H9 (cell line): ENCODE data around the gene ROR1. TPM values are rescaled to one million over a fixed set of nuclear protein-coding genes. Genes with fewer than 3 reads are reported as not detected.

Experiments
- DNase-seq: peaks from one replicate; pipeline ENCODE4 v3.0.0-alpha.2; 2017
- H2AFZ ChIP-seq: one replicate; pipeline ENCODE4 v1.6.1; 2013; ENCODE audit warnings: mild to moderate bottlenecking, low read length, control low read depth, moderate library complexity
- H2AK5ac ChIP-seq: 2 replicates; pipeline ENCODE4 v1.6.1; 2013; ENCODE audit warnings: low read length, control low read depth, mixed read lengths; ENCODE audit not compliant: insufficient read length
- H2BK120ac ChIP-seq: one replicate; pipeline ENCODE4 v1.6.1; 2013; ENCODE audit warnings: low read depth, mild to moderate bottlenecking, low read length, control low read depth, inconsistent platforms; ENCODE audit not compliant: poor library complexity, severe bottlenecking
- H2BK12ac ChIP-seq: 2 replicates; pipeline ENCODE4 v1.6.1; 2013; ENCODE audit warnings: low read length, control low read depth, mixed read lengths, low read depth; ENCODE audit not compliant: insufficient read length
- H2BK15ac ChIP-seq: 2 replicates; pipeline ENCODE4 v1.6.1; 2013; ENCODE audit warnings: low read depth, low read length, control low read depth
- H2BK20ac ChIP-seq: one replicate; pipeline ENCODE4 v1.6.1; 2013; ENCODE audit warnings: low read depth, mild to moderate bottlenecking, low read length, control low read depth, inconsistent platforms; ENCODE audit not compliant: poor library complexity, severe bottlenecking
- H2BK5ac ChIP-seq: 2 replicates; pipeline ENCODE4 v1.6.1; 2013; ENCODE audit warnings: low read length, control low read depth, mixed read lengths; ENCODE audit not compliant: insufficient read length
- H3K14ac ChIP-seq: 2 replicates; pipeline ENCODE4 v1.6.1; 2013; ENCODE audit warnings: low read length, control low read depth; ENCODE audit not compliant: insufficient read depth
- H3K18ac ChIP-seq: 2 replicates; pipeline ENCODE4 v1.6.1; 2013; ENCODE audit warnings: low read depth, mild to moderate bottlenecking, mixed read lengths, low read length, control low read depth; ENCODE audit not compliant: insufficient read length
- H3K23ac ChIP-seq: 2 replicates; pipeline ENCODE4 v1.6.1; 2013; ENCODE audit warnings: low read length, control low read depth, mixed read lengths, low read depth; ENCODE audit not compliant: insufficient read length
- H3K23me2 ChIP-seq: 2 replicates; pipeline ENCODE4 v1.6.1; 2013; ENCODE audit warnings: low read depth, mild to moderate bottlenecking, mixed read lengths, low read length, control low read depth; ENCODE audit not compliant: insufficient read length, poor library complexity, severe bottlenecking
- H3K27ac ChIP-seq: 2 replicates; pipeline ENCODE4 v1.5.1; 2013; ENCODE audit warnings: low read length, control low read depth, mixed read lengths, low read depth; ENCODE audit not compliant: insufficient read length
- H3K27me3 ChIP-seq: 2 replicates; pipeline ENCODE4 v1.6.1; 2013; ENCODE audit warnings: low read length, control low read depth, inconsistent platforms; ENCODE audit not compliant: insufficient read depth
- H3K4ac ChIP-seq: 2 replicates; pipeline ENCODE4 v1.6.1; 2013; ENCODE audit warnings: low read depth, mild to moderate bottlenecking, control low read depth, inconsistent platforms, low read length, moderate library complexity
- H3K4me1 ChIP-seq: 2 replicates; pipeline ENCODE4 v1.6.1; 2013; ENCODE audit warnings: low read length, control low read depth, inconsistent platforms; ENCODE audit not compliant: insufficient read depth
- H3K4me2 ChIP-seq: 2 replicates; pipeline ENCODE4 v1.6.1; 2013; ENCODE audit warnings: low read length, control low read depth, mixed read lengths; ENCODE audit not compliant: insufficient read length, insufficient read depth
- H3K56ac ChIP-seq: 2 replicates; pipeline ENCODE4 v1.6.1; 2013; ENCODE audit warnings: low read depth, mild to moderate bottlenecking, mixed read lengths, low read length, control low read depth; ENCODE audit not compliant: insufficient read length
- H3K79me1 ChIP-seq: 2 replicates; pipeline ENCODE4 v1.6.1; 2013; ENCODE audit warnings: low read depth, mild to moderate bottlenecking, moderate library complexity, low read length, control low read depth, inconsistent platforms; ENCODE audit not compliant: insufficient read depth, poor library complexity, severe bottlenecking
- H3K79me2 ChIP-seq: 2 replicates; pipeline ENCODE4 v1.6.1; 2013; ENCODE audit warnings: low read length, control low read depth, inconsistent platforms; ENCODE audit not compliant: insufficient read depth
- H3K9ac ChIP-seq: 2 replicates; pipeline ENCODE4 v1.6.1; 2013; ENCODE audit warnings: low read length, control low read depth, mixed read lengths; ENCODE audit not compliant: insufficient read length; ENCODE audit errors: extremely low read depth
- H3K9me3 ChIP-seq: one replicate; pipeline ENCODE4 v1.6.1; 2013; ENCODE audit warnings: low read depth, low read length, inconsistent platforms; ENCODE audit not compliant: control insufficient read depth
- H3T11ph ChIP-seq: one replicate; pipeline ENCODE4 v1.6.1; 2013; ENCODE audit warnings: mild to moderate bottlenecking, low read length, control low read depth, inconsistent platforms
- H4K20me1 ChIP-seq: one replicate; pipeline ENCODE4 v1.6.1; 2013; ENCODE audit not compliant: control insufficient read depth, insufficient read length, insufficient read depth
- H4K5ac ChIP-seq: 2 replicates; pipeline ENCODE4 v1.6.1; 2013; ENCODE audit warnings: low read depth, mild to moderate bottlenecking, mixed read lengths, low read length, control low read depth; ENCODE audit not compliant: insufficient read length
- H4K8ac ChIP-seq: replicated peaks from 2 replicates; pipeline ENCODE4 v1.6.1; 2013; ENCODE audit warnings: low read length, control low read depth, mixed read lengths, low read depth; ENCODE audit not compliant: insufficient read length
- H4K91ac ChIP-seq: 2 replicates; pipeline ENCODE4 v1.6.1; 2013; ENCODE audit warnings: low read depth, mild to moderate bottlenecking, moderate library complexity, mixed read lengths, low read length, control low read depth; ENCODE audit not compliant: insufficient read length
- H3K27ac Mint-ChIP-seq, 3 experiments: 2 replicates in 2 of 3; 3 replicates in 1 of 3; pipeline ENCODE4 v1.8.0; 2020 to 2021; ENCODE audit warnings: mixed read lengths in 3 of 3, mild to moderate bottlenecking in 1 of 3, moderate library complexity in 1 of 3
- H3K27me3 Mint-ChIP-seq: 2 replicates; pipeline ENCODE4 v1.8.0; 2021; ENCODE audit warnings: low read depth, mild to moderate bottlenecking, moderate library complexity, mixed read lengths
- H3K36me3 Mint-ChIP-seq, 3 experiments: 2 replicates in 2 of 3; 3 replicates in 1 of 3; pipeline ENCODE4 v1.8.0; 2020 to 2021; ENCODE audit warnings: low read depth in 3 of 3, mixed read lengths in 3 of 3; ENCODE audit not compliant: insufficient read depth in 1 of 3
- H3K4me1 Mint-ChIP-seq, 2 experiments: 2 replicates each; pipeline ENCODE4 v1.8.0; 2020; ENCODE audit warnings: mixed read lengths in 2 of 2
- H3K4me3 Mint-ChIP-seq, 2 experiments: 2 replicates in 1 of 2; 3 replicates in 1 of 2; pipeline ENCODE4 v1.8.0; 2020 to 2021; ENCODE audit warnings: mild to moderate bottlenecking in 2 of 2, mixed read lengths in 2 of 2, moderate library complexity in 1 of 2
- H3K9me3 Mint-ChIP-seq, 2 experiments: 2 replicates in 1 of 2; 3 replicates in 1 of 2; pipeline ENCODE4 v1.8.0; 2020; ENCODE audit warnings: mild to moderate bottlenecking in 2 of 2, mixed read lengths in 2 of 2, moderate library complexity in 1 of 2
- WGBS: extraction: QIAGEN DNeasy Blood & Tissue Kit; methylation state at CpG from one replicate; pipeline ENCODE4 v1.1.7; 2013; ENCODE audit warnings: missing lambda C conversion rate, low lambda C conversion rate, mixed read lengths; ENCODE audit not compliant: insufficient read length; ENCODE audit errors: extremely low coverage; 5-methylcytosine and 5-hydroxymethylcytosine counted together
- total RNA-seq: library from RNA; stranded (reverse); gene quantifications from 2 replicates; pipeline ENCODE4 v1.2.1, GENCODE V29; 2021
- TF ChIP-seq, protein P1 (sequence below): fragments of 200-600 bp; sonication (generic); conservative IDR thresholded peaks from 3 replicates; pipeline ENCODE4 v1.8.0; 2021; ENCODE audit warnings: antibody characterized with exemption, mild to moderate bottlenecking

The ROR1 gene
- total RNA-seq, 1 experiment from 2014 or later = 75.9 TPM

DNA sequence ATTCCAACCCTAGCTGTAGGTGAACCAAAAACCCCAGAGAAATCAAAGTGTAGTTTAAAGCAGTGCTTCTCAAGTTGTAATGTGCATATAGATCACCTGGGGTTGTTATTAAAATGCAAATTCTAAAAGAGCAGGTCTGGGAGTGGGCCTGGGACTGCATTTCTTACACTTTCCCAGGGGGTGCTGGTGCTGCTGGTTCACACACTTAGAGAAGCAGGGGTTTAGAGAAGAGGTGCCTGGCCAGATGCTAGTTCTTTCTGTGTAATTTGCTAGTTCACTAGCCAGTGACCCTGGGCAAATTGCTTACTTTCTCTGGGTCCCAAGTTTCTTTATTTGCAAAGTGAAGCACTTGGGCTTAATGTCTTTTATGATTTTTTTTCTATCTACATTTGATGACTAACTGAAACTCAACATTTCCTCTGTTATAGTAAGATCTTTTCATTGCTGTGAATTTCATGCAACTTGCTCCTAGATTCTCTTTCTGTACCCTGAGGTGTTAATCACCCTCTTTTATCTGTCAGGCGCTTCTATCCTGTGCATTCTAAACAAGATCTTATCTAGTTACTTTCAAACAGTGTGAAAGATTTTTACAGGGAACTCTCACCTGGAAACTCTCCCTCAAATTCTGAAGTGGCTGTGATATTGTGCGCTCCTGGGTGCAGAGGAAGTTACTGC is 287.8 kb downstream of the ROR1 start:
- Histone ChIP-seq H3K4me2 (no peak overlapping the region), H2AFZ (no peak overlapping the region), H3K56ac (no peak overlapping the region), H3K4me1 (peaks cover 5% of the 10 kb centered on the region), H2BK12ac (no peak overlapping the region), H2BK5ac (no peak overlapping the region), H3K79me2 (no peaks in the 10 kb centered on the region), H4K5ac (no peak overlapping the region), H3K27me3 (no peaks in the 10 kb centered on the region), H3K4ac (no peak overlapping the region), H3K27ac (no peak overlapping the region), H3K79me1 (no peaks in the 10 kb centered on the region), H3K23ac (no peak overlapping the region), H2AK5ac (no peak overlapping the region), H3K9ac (no peak overlapping the region), H4K8ac (no peak overlapping the region), H3K23me2 (no peaks in the 10 kb centered on the region), H3K9me3 (no peaks in the 10 kb centered on the region), H3K14ac (no peak overlapping the region), H3T11ph (no peak overlapping the region), H2BK15ac (no peak overlapping the region), H3K18ac (no peak overlapping the region), H4K20me1 (no peaks in the 10 kb centered on the region), H2BK120ac (no peak overlapping the region), H4K91ac (no peak overlapping the region), H2BK20ac (no peak overlapping the region)
- no CpG with 5 or more reads among the region's 2 CpGs for WGBS
- peaks cover 19 to 28% of the 10 kb centered on the region in 2 experiments for H3K4me1 Mint-ChIP-seq
- H3K27ac Mint-ChIP-seq = no peak overlapping the region
- H3K36me3 Mint-ChIP-seq = peaks cover 15 to 29% (median 17%) of the 10 kb centered on the region in 3 experiments
- peaks cover 0 to 4% of the 10 kb centered on the region in 2 experiments; a peak in 2 of 5 replicates for H3K9me3 Mint-ChIP-seq
- H3K27me3 Mint-ChIP-seq = peaks cover 16% of the 10 kb centered on the region
- no peak for DNase-seq
- TF ChIP-seq, protein P1, sequence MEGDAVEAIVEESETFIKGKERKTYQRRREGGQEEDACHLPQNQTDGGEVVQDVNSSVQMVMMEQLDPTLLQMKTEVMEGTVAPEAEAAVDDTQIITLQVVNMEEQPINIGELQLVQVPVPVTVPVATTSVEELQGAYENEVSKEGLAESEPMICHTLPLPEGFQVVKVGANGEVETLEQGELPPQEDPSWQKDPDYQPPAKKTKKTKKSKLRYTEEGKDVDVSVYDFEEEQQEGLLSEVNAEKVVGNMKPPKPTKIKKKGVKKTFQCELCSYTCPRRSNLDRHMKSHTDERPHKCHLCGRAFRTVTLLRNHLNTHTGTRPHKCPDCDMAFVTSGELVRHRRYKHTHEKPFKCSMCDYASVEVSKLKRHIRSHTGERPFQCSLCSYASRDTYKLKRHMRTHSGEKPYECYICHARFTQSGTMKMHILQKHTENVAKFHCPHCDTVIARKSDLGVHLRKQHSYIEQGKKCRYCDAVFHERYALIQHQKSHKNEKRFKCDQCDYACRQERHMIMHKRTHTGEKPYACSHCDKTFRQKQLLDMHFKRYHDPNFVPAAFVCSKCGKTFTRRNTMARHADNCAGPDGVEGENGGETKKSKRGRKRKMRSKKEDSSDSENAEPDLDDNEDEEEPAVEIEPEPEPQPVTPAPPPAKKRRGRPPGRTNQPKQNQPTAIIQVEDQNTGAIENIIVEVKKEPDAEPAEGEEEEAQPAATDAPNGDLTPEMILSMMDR = peak; percentile 24; the same call in 1 of the 3 replicates
- no peak overlapping the region for H3K4me3 Mint-ChIP-seq
